HEK293T (cell line): ENCODE measurements around the gene ACACB.

Experiments used
- CTCF ChIA-PET: fragments of 350-600 bp; formaldehyde crosslinking; extraction: SDS; loops from one replicate; lab custom pipeline; 2021; ENCODE audit warnings: antibody characterized with exemption, inconsistent platforms; lab: Yijun Ruan, JAX
- POLR2A ChIA-PET: fragments of 350-600 bp; formaldehyde crosslinking; extraction: SDS; loops from one replicate; lab custom pipeline; 2020; ENCODE audit warnings: antibody characterized with exemption, inconsistent platforms; lab: Yijun Ruan, JAX
- DNase-seq: peaks from one replicate; pipeline ENCODE4 v3.0.0; 2012; ENCODE audit warnings: mixed read lengths; ENCODE audit errors: extremely low spot score
- ARNT ChIP-seq: fragments of 450-650 bp; IDR thresholded peaks from 2 replicates; pipeline ENCODE4 v1.6.1; 2017; ENCODE audit warnings: mild to moderate bottlenecking
- BHLHE40 ChIP-seq: fragments of 450-650 bp; IDR thresholded peaks from 2 replicates; pipeline ENCODE4 v1.6.1; 2016; ENCODE audit warnings: mild to moderate bottlenecking, moderate library complexity, borderline replicate concordance
- CTBP1 ChIP-seq: fragments of 450-650 bp; IDR thresholded peaks from 2 replicates; pipeline ENCODE4 v1.6.1; 2016; ENCODE audit warnings: borderline replicate concordance
- ELF4 ChIP-seq: fragments of 450-650 bp; IDR thresholded peaks from 2 replicates; pipeline ENCODE4 v1.6.1; 2017; ENCODE audit warnings: antibody characterized with exemption
- FOXA1 ChIP-seq: fragments of 450-650 bp; IDR thresholded peaks from 2 replicates; pipeline ENCODE4 v1.6.1; 2016; ENCODE audit warnings: mild to moderate bottlenecking
- FOXK2 ChIP-seq: fragments of 450-650 bp; IDR thresholded peaks from 2 replicates; pipeline ENCODE4 v1.6.1; 2016; ENCODE audit warnings: mild to moderate bottlenecking
- FOXM1 ChIP-seq: fragments of 450-650 bp; IDR thresholded peaks from 2 replicates; pipeline ENCODE4 v1.6.1; 2017; ENCODE audit warnings: mild to moderate bottlenecking, borderline replicate concordance
- HDGF ChIP-seq: fragments of 450-650 bp; IDR thresholded peaks from 2 replicates; pipeline ENCODE4 v1.6.1; 2017; ENCODE audit warnings: antibody characterized with exemption, borderline replicate concordance
- L3MBTL2 ChIP-seq: fragments of 450-650 bp; conservative IDR thresholded peaks from 2 replicates; pipeline ENCODE4 v1.6.1; 2016; ENCODE audit warnings: mild to moderate bottlenecking
- LEF1 ChIP-seq: fragments of 450-650 bp; IDR thresholded peaks from 2 replicates; pipeline ENCODE4 v1.6.1; 2017; ENCODE audit warnings: mild to moderate bottlenecking, borderline replicate concordance
- NFRKB ChIP-seq: fragments of 450-650 bp; IDR thresholded peaks from 2 replicates; pipeline ENCODE4 v1.6.1; 2016; ENCODE audit warnings: mild to moderate bottlenecking, moderate library complexity
- SP1 ChIP-seq: fragments of 450-650 bp; IDR thresholded peaks from 2 replicates; pipeline ENCODE4 v1.6.1; 2017
- SUZ12 ChIP-seq: fragments of 450-650 bp; IDR thresholded peaks from 2 replicates; pipeline ENCODE4 v1.6.1; 2016; ENCODE audit warnings: mild to moderate bottlenecking
- TARDBP ChIP-seq: fragments of 450-650 bp; IDR thresholded peaks from 2 replicates; pipeline ENCODE4 v1.6.1; 2016
- ZNF384 ChIP-seq: fragments of 450-650 bp; IDR thresholded peaks from 2 replicates; pipeline ENCODE4 v1.6.1; 2016
- TF ChIP-seq, protein P1 (sequence below): fragments of 450-650 bp; IDR thresholded peaks from 2 replicates; pipeline ENCODE4 v1.6.1; 2016

The ACACB gene

DNA sequence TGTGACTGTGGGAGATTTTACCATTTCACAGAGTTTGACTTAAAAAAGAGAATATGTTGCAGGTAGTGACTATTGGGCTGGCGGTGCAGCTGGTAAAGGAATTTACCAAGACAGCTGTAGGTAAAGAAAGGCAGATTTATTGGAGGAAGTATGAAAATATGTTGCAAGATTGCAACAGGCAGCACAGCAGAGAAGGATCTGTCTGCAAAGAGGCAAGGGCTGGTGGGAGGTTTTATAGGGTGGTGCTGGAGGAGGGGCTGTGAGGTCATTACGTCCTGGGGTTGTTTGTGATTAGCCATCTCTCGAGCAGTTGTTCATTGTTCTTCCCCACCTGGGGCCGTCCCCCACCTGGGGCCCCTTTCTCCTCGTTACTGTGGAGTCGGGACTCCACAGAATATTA, 62.1 kb downstream of the ACACB start:
- TF ChIP-seq, protein P1, sequence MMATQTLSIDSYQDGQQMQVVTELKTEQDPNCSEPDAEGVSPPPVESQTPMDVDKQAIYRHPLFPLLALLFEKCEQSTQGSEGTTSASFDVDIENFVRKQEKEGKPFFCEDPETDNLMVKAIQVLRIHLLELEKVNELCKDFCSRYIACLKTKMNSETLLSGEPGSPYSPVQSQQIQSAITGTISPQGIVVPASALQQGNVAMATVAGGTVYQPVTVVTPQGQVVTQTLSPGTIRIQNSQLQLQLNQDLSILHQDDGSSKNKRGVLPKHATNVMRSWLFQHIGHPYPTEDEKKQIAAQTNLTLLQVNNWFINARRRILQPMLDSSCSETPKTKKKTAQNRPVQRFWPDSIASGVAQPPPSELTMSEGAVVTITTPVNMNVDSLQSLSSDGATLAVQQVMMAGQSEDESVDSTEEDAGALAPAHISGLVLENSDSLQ = no peak
- TF ChIP-seq BHLHE40 = no peak
- no peak for TF ChIP-seq SP1
- TF ChIP-seq FOXM1 = no peak
- no peak for TF ChIP-seq SUZ12
- TF ChIP-seq ELF4 = no peak
- no peak for TF ChIP-seq FOXA1
- TF ChIP-seq FOXK2 = no peak
- ChIA-PET POLR2A (no interaction called here), CTCF (no interaction called here)
- no peak for DNase-seq

DNA sequence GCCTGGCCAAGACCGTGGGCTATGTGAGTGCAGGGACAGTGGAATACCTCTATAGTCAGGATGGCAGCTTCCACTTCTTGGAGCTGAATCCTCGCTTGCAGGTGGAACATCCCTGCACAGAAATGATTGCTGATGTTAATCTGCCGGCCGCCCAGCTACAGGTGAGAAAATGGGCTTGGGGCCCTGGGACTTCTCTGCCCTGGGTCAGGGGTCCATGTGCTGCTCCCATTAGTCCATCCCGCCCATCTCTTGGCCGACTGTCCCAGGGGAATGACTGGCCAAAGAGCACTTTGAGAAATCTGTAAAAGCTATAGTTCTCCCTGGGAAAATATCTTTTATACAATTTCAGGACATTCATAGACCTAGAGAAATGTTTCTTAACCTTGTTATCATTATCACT, 63.5 kb downstream of the ACACB start:
- ChIA-PET POLR2A (no interaction called here), CTCF (no interaction called here)
- TF ChIP-seq FOXM1 = no peak
- TF ChIP-seq SUZ12 = no peak
- TF ChIP-seq FOXA1 = no peak
- TF ChIP-seq, protein P1 = no peak
- TF ChIP-seq ELF4 = no peak
- no peak for TF ChIP-seq ARNT
- TF ChIP-seq ZNF384 = no peak
- TF ChIP-seq NFRKB = no peak
- TF ChIP-seq SP1 = no peak
- no peak for TF ChIP-seq FOXK2
- TF ChIP-seq LEF1 = no peak
- TF ChIP-seq TARDBP = no peak
- no peak for TF ChIP-seq BHLHE40
- TF ChIP-seq CTBP1 = no peak
- DNase-seq = no peak

DNA sequence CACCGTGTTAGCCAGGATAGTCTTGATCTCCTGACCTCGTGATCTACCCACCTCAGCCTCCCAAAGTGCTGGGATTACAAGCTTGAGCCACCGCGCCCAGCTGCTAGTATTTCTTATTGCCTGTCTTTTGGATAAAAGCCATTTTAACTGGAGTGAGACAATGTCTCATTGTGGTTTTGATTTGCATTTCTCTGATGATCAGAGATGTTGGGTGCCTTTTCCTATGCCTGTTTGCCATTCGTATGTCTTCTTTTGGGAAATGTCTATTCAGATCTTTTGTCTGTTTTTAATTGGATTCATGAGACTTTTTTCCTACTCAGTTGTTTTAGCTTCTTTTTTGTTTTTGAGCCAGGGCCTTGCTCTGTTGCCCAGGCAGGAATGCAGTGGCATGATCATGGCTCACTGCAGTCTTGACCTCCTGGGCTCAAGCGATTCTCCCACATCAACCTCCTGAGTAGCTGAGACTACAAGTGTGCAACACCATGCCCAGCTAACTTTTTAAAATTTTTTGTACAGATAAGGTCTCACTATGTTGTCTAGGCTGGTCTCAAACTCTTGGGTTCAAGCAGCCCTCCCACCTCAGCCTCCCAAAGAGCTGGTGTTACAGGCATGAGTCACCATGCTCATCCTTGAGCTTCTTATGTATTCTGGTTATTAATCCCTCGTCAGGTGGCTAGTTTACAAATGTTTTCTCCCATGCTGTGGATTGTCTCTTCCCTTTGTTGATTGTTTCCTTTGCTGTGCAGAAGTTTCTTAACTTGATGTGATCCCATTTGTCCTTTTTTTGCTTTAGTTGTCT, 65.9 kb downstream of the ACACB start:
- TF ChIP-seq BHLHE40 (no peak), LEF1 (no peak), SP1 (no peak), ARNT (no peak)
- ChIA-PET POLR2A (no interaction called here), CTCF (no interaction called here)
- DNase-seq = no peak

DNA sequence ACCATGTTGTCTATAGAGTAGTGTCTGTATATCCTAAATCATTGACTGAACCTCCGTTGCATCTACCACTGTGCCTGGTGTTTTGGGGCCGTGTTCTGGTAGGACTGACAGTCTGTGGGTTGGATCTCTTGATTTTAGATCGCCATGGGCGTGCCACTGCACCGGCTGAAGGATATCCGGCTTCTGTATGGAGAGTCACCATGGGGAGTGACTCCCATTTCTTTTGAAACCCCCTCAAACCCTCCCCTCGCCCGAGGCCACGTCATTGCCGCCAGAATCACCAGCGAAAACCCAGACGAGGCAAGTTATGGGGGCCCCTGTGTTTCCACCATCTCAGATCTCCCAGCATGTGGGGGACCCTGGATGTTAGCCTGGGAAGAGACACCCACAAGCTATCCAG, 69.1 kb downstream of the ACACB start:
- TF ChIP-seq SUZ12 (no peak), L3MBTL2 (no peak), FOXA1 (no peak), TARDBP (no peak), FOXM1 (no peak), ZNF384 (no peak), LEF1 (no peak), NFRKB (no peak), FOXK2 (no peak), CTBP1 (no peak), HDGF (no peak), ARNT (no peak), BHLHE40 (no peak)
- TF ChIP-seq, protein P1 = no peak
- no peak for DNase-seq
- CTCF ChIA-PET = no interaction called here
- POLR2A ChIA-PET = no interaction called here

DNA sequence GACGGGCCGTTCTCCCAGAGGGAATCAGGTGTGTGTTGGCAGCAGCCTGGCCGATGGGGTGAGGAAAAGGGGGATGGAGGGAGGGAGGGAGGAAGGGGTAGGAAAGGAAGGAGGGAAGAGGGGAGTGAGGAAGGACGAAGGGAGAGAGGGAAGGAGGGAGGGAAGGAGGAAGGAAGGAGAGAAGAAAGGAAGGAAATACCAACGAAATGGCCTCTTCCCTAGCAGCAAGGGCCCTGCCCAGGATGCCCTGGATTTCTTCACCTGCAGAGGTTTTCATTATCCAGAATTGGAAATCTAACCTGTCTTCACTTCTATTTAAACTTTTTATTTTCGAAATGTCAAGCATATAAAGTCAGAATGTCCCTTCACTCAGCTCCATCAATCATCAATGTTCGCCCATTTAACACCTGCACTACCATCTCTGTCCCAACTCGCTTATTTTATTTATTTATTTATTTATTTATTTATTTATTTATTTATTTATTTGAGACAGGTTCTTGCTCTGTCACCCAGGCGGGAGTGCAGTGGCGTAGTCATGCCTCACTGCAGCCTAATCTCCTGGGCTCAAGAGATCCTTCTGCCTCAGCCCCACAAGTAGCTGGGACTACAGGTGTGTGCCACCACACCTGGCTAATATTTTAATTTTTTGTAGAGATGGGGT, 70.7 kb downstream of the ACACB start:
- CTCF ChIA-PET = no interaction called here
- DNase-seq = no peak
- POLR2A ChIA-PET = no interaction called here
- TF ChIP-seq ARNT = no peak
- TF ChIP-seq CTBP1 = no peak
- TF ChIP-seq SP1 = no peak
- TF ChIP-seq FOXK2 = no peak

DNA sequence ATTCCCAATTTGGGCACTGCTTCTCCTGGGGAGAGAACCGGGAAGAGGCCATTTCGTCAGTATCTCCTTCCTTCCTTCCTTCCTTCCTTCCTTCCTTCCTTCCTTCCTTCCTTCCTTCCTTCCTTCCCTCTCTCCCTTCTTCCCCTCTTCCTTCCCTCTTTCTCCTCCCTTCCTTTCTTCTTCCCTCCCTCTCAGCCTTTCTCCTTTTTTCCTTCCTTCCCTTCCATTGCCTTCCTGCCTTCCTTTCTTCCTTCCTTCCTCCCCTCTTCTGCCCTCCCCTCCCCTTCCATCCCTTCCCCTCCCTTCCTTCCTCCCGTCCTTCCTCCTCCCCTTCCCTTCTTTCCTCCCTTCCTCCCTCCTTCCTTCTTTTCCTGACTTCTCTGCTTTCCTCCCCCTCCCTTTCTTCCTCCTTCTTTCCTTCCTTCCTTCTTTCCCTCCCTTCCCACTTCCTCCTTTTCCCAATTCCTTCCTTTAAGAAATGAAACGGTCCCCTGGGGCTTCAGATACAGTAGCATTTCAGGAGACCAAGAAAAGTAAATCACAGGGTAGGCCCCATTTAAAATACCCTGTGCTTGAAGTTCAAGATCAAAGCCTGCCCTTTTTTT, 71.8 kb downstream of the ACACB start:
- TF ChIP-seq FOXA1 (no peak), HDGF (no peak), BHLHE40 (no peak), LEF1 (no peak), ZNF384 (no peak), TARDBP (no peak), NFRKB (no peak), SP1 (no peak), FOXK2 (no peak), ELF4 (no peak), FOXM1 (no peak), SUZ12 (no peak), ARNT (no peak)
- TF ChIP-seq, protein P1 = no peak
- DNase-seq = no peak
- ChIA-PET POLR2A (no interaction called here), CTCF (interaction anchor here (0.7 kb wide), 1 partner anchor 585 kb away, joined by 3 read pairs; no protein-coding TSS in a partner anchor)
